HG02642 (cell line): ENCODE results near the gene ZBTB26.
A peak's percentile ranks its signal among the peaks of the same experiment; 100 is the strongest.
"Not testable (repeated sequence)": the region's sequence is repeated elsewhere in the genome, so short reads cannot be mapped to it uniquely, and the experiment has no call there.

Source experiments
- ATAC-seq: cut with Tn5 transposase; IDR thresholded peaks from one replicate; pipeline ENCODE4 v1.9.1; 2021; ENCODE audit warnings: mild to moderate bottlenecking; ENCODE audit not compliant: unreplicated experiment, poor library complexity

Gene ZBTB26

GRCh38 chr9:122930541-122931225 lies 629 bp downstream of the ZBTB26 start:
- ATAC-seq = no peak

- ATAC-seq = no peak
Measured at GRCh38 chr9:122929796-122930354, 1.4 kb downstream of the ZBTB26 start.

DNA sequence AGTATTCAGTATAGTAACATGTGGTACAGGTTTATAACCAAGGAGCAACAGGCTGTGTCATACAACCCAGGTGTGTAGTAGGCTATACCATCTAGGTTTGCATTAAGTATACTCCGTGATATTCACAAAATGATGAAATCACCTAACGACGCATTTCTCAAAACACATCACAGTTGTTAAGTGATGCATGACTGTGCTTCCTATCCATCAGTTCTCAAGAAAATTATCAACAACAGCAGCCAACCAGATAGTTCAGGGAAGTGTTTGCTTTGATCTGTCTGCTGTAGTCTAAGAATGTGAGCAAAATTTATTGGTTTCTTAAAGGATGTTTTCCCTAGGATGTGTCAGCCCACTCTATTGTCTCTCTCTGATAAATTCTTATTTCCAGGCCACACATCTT lies 7.4 kb downstream of the ZBTB26 start:
- no peak for ATAC-seq

DNA sequence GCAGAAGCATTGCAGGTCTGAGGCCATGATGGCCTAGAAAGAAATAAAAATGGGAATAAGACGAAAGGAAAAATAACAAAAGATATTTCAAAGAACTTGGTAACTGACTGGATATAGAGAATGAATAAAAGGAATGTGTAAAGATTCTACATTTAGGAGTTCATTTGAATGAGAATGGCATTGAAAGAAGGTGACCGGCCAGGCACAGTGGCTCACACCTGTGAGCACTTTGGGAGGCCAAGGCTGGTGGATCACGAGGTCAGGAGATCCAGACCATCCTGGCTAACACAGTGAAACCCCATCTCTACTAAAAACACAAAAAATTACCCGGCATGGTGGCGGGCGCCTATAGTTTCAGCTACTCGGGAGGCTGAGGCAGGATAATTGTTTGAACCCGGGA lies 8.6 kb downstream of the ZBTB26 start:
- no peak for ATAC-seq

- no peak for ATAC-seq
Measured at GRCh38 chr9:122918310-122918709, 13.0 kb downstream of the ZBTB26 start.

DNA sequence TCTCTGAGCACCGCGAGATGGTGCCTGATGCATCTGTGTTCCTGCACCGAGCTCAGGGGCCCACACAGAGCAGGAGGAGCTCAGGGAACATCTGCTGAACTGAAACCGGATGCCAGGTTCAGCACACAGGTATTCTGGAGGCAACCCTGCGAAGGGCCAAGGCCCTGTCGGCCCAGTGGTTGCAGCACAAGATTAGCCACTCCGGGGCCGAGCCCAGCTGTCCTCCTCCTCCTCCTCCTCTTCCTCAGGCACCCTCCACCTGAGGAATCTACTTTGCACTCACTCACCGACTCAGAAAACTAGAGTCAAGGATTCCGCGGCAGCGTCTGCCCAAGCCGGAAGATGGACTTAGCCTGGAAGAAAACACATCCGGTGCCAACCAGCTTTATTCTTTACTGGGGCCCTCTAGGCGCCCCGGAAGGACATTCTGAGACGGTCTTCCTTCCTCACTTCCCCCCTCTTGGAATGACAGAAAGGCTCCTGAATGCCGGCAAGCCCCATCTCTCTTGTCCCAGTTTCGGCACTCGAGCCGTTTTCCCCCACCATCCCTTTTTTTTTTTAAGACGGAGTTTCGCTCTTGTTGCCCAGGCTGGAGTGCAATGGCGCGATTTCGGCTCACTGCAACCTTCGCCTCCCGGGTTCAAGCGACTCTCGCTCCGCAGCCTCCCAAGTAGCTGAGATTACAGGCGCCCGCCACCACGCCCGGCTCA lies 18.2 kb downstream of the ZBTB26 start, which contains the start of gene ZBTB6:
Gene ZBTB6, minus strand, starts transcription at position 360 of the 710 bp plus-strand sequence. CDS start 1,251 bp downstream, outside the sequence.
- peak; percentile 98 for ATAC-seq

DNA sequence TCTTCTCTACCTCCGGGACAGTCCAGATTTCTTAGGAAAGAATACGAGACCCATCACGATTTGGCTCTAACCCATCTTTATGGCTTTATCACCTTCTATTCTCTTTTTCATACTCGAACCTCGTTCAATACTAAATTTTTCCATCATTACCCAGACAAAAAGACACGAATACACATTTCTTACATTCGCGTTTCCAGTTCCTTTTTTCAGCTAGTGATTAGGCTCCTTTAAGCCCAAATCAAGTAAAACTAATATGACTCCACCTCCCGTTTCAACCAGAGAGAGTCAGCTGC lies 18.7 kb downstream of the ZBTB26 start:
- no peak for ATAC-seq

DNA sequence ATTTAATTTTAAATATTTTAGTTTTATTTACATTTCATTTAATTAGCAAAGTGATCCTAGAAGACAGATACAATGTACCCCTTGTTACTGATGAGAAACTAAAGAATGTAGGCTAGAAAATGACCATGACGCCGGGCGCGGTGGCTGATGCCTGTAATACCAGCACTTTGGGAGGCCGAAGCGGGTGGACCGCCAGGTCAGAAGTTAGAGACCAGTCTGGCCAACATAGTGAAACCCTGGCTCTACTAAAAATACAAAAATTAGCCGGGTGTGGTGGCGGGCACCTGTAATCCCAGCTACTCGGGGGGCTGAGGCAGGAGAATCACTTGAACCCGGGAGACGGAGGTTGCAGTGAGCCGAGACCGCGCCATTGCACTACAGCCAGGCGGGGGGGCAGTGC lies 25.2 kb downstream of the ZBTB26 start:
- ATAC-seq = not testable (repeated sequence)

DNA sequence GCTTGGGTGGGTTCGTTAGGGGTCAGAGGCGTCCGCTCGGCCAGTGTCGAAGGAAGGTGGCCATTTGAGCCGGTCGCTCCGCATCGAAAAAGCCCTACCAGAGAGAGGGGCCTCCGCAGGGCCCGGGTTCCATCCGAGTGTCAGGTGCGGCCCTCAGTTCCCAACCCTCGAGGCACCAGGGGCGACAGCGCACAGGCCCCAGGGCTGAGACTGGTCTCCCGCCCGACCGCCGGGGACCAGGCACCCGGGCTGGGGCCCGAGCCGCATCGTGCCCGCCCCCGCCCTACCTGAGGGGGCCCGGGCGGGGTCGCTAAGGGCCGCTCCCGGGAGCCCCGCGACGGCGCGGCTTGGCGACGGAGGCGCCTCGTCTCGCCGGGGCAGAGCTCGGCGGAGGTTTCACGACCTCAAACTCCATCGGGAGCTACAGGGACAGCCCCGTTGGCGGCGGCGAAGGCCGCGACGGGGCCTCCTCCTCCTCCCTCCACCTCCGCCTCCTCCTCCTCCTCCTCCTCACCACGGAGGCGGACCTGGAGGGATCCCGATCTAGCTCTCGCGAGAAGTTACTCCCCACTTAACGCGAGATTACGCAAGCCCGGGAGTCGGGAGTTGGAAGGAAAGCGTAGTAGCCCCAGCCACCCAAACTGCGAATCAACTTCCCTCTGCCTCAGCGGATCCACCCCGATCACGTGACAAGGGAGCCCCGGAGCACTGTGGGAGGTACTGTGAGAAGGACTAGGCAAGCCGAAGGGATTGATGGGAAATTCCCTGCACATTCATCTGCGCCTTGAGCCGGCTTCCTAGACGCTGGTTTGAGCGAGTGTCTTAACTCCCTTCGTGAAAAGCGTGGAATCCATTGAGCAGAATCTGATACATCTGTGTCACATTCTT lies 26.2 kb downstream of the ZBTB26 start, which contains the start of gene RC3H2:
Gene RC3H2, minus strand, starts transcription at position 537 of the 888 bp plus-strand sequence. CDS start 7,850 bp downstream, outside the sequence.
- peak; percentile 92 for ATAC-seq

GRCh38 chr9:122904466-122904822 lies 26.9 kb downstream of the ZBTB26 start:
- ATAC-seq = peak; percentile 28

DNA sequence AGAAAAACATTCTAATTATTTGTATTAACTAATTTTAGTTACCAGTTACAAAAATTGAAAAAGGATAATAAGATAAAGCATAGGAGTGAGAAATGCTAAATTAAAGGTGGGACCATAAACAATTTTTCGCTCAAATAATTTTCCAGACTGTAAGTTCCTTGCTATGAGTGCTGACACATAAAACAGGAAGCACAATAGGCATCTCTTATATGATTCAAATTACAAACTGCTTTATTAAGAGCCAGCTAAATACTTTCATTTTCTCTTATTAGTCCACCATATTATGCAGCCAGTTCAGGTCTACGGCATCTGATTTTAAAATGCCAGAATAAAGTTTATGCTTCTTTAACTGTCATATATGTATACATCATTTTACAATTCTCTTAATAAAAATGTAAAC lies 30.5 kb downstream of the ZBTB26 start:
- ATAC-seq = no peak

DNA sequence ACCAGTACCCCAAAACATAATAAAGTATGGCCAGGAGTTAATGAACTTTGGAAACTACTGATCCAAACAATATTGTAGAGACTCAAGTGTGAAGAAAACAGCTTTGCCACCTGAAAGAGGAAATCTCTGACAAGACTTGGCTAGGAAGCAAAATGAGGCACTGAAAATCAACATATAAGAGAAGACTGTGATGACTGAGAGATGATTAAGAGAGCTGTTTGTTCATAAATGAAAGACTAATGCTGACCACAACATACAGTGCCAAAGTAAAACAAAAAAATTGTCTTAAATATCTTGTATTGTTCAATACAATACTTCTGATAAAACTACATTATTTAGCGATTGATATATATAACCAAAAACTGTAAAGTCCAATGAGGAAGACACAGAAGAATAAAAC lies 33.3 kb downstream of the ZBTB26 start:
- ATAC-seq = no peak

DNA sequence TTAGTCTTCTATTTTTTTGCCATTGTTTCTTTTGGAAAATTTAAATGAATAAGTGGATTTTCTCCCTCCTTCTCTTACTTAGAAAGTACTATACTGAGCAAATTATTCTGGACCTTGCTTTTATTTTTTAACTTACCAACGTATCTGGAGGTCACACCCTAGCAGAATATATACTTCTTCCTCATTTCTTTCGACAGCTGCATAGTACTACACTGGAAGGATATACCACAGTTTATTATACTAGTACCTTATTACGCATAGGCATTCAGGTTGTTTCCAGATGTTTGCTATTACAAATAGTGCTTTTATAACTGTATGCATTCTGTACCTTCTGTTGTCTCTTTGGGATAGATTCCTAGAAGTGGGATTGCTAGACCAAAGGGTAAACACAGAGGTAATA lies 42.8 kb downstream of the ZBTB26 start:
- ATAC-seq = no peak

DNA sequence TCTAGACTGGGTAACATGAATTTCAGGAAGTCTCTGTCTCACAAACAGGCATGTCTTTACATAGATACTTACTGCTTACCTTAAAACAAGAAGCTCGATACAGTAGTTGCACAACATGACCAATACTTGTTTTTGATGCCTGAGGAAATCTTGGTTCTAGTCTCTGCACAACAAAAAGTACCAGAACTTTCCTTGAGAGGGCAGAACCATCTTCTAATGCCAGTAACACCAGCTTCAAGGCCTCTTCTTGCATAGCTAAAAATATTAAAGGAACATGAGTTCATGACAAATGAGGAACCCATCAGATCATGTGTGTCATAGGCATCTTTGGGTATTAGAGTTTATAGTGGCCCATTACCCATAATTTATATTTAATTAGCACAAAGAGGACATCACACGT lies 48.2 kb downstream of the ZBTB26 start:
- ATAC-seq = no peak

GRCh38 chr9:122879443-122879842 lies 51.9 kb downstream of the ZBTB26 start:
- no peak for ATAC-seq

GRCh38 chr9:122875523-122875922 lies 55.8 kb downstream of the ZBTB26 start:
- ATAC-seq = no peak

GRCh38 chr9:122867276-122867675 lies 64.0 kb downstream of the ZBTB26 start:
- not testable (repeated sequence) for ATAC-seq

DNA sequence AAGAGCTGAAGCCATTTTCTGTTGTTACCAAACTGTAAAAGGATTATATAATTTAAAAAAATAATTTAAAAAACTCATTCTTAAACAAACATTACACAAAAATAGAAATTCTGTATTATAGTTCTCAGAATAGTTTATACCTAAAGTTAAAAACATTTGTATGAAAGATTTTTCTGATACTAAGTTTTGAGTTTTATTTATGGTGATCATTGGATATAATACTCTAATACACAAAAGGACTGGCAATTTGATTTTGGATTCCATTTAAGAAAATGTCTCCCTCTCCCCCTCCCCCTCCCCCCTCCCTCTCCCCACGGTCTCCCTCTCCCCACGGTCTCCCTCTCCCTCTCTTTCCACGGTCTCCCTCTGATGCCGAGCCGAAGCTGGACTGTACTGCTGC lies 65.2 kb downstream of the ZBTB26 start:
- ATAC-seq = no peak
